HG03039 (cell line): ENCODE data around the gene PTTG1IP.

Experiments
- ATAC-seq: cut with Tn5 transposase; IDR thresholded peaks from one replicate; pipeline ENCODE4 v1.9.1; 2021; ENCODE audit warnings: mild to moderate bottlenecking, moderate library complexity; ENCODE audit not compliant: unreplicated experiment

The PTTG1IP gene

GRCh38 chr21:44867999-44868700 lies 5.3 kb downstream of the PTTG1IP start:
- no peak for ATAC-seq

DNA sequence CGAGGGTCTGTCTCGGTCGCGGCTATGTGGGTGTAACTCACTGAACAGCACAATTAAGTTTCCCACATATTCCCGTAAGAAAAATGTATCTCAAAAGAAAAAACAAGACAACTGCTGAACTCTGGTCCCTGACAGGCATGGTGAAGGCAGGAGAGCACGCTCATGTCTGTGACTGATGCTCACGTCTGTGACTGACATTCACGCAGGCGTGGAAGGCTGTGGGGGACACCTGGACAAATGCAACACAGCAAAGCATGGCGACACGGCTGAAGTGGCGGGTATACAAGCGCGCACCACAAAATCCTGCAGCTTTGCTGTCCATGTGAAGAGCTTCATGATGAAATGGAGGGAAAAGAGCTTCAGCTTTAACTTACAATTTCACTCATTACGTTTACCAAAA lies 6.0 kb downstream of the PTTG1IP start:
- no peak for ATAC-seq

DNA sequence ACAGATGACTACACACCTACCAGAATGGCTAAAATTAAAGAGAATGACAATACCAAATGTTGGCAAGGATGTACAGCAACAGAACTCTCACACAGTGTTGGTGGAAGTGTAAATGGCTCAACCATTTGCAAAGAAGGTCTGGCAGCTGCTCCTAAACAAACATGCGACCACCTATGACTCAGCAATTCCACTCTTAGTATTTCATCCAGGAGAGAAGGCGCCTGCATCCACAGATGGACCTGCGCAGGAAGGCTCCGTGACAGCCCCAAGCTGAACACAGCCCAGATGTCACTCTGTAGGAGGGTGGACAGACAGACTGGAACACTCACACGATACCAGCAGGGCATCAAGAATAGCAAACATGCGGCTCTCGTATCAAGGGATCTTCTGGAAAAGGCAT lies 6.7 kb downstream of the PTTG1IP start:
- no peak for ATAC-seq

GRCh38 chr21:44865561-44866280 lies 7.8 kb downstream of the PTTG1IP start:
- ATAC-seq: no peak

DNA sequence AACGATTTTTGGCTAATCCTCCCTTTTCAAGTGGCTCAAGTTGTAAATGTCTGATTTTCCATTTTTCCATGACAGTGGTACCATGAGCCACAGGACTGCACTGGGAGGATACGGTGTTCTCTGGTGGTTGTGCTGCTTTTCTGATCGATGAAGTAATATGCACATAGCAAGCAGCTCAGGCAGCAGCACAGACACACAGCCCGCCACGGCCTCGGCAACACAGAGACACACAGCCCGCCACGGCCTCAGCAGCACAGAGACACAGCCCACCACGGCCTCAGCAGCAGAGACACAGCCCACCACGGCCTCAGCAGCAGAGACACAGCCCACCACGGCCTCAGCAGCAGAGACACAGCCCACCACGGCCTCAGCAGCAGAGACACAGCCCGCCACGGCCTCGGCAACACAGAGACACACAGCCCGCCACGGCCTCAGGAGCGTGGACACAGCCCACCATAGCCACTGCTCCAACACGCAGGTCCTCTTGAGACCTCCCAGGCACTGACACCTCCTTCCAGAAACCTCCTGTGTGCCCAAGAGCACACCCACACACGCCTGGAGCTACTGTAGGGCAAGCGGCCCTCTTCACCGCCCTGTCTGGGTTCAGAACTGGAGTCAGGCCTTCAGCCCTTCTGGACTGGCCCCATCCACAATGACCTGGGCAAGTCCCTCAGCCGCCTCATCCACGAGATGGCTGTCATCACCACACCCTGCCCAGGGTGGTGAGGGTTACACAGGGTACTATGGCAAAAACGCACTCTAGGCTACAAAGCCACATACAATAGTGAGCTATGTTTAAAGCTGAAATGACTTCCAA lies 10.4 kb downstream of the PTTG1IP start:
- no peak for ATAC-seq

DNA sequence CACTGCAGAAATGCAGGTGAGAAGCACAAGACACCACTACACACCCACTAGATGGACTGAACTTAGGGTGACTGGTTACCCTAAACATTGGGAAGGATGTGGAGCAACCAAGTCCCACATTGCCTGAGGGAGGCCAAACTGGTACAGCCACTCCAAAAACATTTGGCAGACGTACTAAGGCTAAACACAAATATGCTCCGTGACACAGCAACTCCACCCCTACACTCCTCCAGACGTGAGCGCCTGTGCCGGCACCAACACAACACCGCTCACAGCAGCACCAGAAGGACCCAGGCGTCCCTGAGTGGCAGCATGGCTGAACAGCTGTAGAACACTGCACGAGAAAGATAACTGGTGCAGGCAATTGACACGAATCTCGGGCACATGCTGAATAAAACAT lies 14.7 kb downstream of the PTTG1IP start:
- ATAC-seq: no peak

DNA sequence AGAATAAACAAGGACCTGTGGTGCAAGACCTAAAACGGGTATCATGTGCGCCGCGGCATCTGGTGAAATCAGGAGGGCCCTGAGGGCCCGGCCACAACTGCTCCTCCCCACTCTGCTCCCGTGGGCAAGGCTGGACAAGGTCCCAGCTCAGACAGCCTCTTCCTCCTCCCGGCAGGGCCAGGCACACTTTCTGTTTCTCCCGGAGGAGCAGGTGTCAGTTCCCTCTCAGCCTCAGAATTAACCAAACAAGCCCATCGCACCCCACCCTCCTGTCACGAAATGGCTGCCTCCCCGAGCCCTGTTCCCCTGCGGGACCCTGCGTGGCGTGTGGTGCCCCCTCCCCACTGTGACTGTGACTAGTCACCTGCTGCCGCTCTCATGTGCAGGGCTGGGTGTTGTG lies 15.2 kb downstream of the PTTG1IP start:
- no peak for ATAC-seq

DNA sequence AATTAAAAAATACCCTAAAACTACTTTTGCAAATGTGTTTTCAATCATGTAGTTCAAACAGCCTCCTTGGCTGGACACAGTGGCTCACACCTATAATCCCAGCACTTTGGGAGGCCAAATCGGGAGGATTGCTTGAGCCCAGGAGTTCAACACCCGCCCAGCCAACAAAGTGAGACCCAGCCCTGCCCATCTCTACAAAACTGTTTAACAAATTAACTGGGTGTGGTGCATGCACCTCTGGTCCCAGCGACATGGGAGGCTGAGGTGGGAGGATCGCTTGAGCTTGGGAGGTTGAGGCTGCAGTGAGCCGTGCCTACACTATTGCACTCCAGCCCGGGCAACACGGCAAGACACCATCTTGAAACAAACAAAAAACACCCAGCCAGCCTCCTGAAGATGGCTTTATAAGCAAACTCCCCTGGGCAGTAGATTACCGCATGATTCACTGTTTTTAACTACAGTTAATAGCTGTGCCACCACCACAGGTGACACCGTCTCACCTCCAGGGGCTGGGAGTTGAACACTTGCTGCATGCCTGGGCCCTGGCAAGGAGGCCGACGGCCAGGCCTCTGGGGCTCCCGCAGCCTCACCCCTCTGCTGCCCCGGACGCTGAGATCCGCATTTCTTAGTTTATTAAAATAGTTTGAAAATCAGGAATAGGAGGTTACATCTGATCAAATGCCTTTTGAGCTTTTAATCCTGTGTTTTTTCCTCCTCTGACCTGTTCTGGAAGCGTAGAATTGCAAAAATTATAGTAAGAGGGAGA lies 16.2 kb downstream of the PTTG1IP start:
- no peak for ATAC-seq

- ATAC-seq: no peak
Observed at GRCh38 chr21:44856131-44856530, 17.4 kb downstream of the PTTG1IP start.

- no peak for ATAC-seq
Observed at GRCh38 chr21:44855572-44855971, 17.9 kb downstream of the PTTG1IP start.

GRCh38 chr21:44854664-44855446 lies 18.6 kb downstream of the PTTG1IP start:
- ATAC-seq: no peak

- no peak for ATAC-seq
Observed at GRCh38 chr21:44854391-44854663, 19.2 kb downstream of the PTTG1IP start.

GRCh38 chr21:44853601-44854390 lies 19.7 kb downstream of the PTTG1IP start:
- no peak for ATAC-seq

DNA sequence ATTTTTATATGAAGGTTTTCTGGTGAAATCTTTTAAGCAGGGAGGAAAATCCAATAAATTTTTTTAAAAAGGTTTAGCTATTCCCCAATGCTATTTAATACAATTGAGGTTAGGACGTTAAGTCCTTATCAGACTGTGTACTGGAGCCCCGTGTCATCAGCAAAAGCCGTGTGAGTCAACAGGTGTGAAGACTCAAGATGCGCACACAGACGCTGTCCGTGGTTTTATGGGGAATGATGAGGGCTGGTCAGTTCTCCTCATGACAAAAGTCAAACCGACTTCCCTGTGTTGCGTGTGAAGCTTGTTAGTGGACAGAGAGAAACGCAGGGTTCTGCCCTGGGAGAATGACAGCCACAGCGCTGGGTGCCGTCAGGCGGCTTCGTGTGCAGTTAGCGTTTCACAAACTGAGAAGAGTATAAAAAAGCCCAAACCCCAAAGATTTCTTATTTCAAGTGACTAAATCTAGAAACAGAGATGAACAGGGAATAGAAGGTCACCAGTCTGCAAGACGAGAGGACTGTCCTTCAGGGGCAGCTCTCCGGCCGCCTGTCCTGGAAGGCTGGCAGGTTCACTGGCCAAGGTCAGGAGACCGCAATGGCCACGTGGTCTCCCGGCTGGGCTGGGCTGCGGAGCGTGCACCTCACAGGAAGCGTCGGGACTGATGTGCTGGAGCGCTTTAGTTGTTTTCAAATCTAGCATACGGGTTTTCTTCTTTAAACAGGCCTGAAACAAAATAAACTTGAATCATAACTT lies 22.4 kb downstream of the PTTG1IP start:
- no peak for ATAC-seq

DNA sequence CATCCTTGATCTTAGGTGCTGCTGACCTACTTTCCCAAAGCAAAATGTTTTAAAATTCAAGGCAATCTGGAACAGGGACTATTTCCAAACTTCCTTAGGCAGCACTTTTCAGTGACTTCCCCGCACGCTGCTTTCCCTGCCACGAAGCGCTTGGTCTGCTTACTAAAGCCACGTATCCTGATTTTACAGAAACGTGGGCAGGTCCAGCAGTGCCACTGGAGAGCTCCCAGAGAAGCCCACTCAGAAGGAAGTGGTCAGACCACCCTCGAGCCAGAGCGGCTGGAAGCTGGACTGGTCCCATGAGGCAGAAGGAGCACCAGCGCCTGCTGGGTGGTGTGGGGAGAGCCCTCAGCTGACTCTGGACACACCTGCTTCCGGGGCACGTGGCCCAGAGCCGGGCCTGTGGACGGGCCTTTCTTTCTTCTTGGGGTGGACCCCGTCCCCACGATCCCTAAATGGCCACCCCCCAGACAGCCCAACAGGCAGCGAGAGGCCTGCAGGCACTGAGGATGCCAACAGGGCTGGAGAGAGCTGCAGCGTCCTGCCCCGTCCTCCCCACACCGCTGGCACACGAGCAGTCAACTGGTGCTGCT lies 23.2 kb downstream of the PTTG1IP start:
- no peak for ATAC-seq

DNA sequence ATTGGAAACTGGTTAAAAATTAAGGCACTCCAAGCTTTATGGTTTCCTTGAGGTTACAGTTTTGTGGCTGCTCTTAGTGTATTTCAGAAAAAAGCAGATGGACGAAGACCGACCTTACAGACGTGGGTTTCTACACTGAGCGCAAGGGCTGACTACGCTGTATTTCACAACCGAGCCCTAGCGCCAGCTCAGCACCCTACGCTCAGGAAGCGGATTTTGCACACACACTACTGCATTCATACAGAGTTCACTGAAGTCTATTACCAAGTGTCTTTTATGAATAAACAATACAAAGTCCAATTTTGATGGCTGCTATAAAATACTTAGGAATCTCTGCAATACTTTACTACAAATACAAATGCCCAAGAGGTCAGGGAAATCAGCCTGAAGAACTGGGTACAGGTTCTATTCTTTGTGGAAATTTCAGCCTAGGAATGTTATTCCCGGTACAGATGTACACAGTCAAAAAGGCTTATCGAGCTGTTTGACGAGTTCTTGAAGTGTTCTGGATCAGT lies 23.8 kb downstream of the PTTG1IP start:
- no peak for ATAC-seq

- ATAC-seq: no peak
Observed at GRCh38 chr21:44848821-44849521, 24.5 kb downstream of the PTTG1IP start.
